GM21717 (cell line): ENCODE results near the gene HDAC4.

Source experiments
- ATAC-seq: cut with Tn5 transposase; IDR thresholded peaks from one replicate; pipeline ENCODE4 v1.9.1; 2021; ENCODE audit warnings: mild to moderate bottlenecking, moderate library complexity; ENCODE audit not compliant: unreplicated experiment

HDAC4 gene

GRCh38 chr2:239061121-239061666 is 339.6 kb downstream of the HDAC4 start:
- ATAC-seq: no peak

- ATAC-seq: no peak
Observed at GRCh38 chr2:239060676-239061075, 340.1 kb downstream of the HDAC4 start.

GRCh38 chr2:239059854-239060253 is 341.0 kb downstream of the HDAC4 start:
- no peak for ATAC-seq

- no peak for ATAC-seq
Observed at GRCh38 chr2:239058766-239059165, 342.1 kb downstream of the HDAC4 start.

- no peak for ATAC-seq
Observed at GRCh38 chr2:239057533-239057932, 343.3 kb downstream of the HDAC4 start.

GRCh38 chr2:239056611-239057010 is 344.2 kb downstream of the HDAC4 start:
- no peak for ATAC-seq

- no peak for ATAC-seq
Observed at GRCh38 chr2:239055756-239056493, 344.9 kb downstream of the HDAC4 start.

GRCh38 chr2:239054921-239055320 is 345.9 kb downstream of the HDAC4 start:
- ATAC-seq: no peak

GRCh38 chr2:239053801-239054503 is 346.9 kb downstream of the HDAC4 start:
- ATAC-seq: no peak

- no peak for ATAC-seq
Observed at GRCh38 chr2:239052798-239053665, 347.8 kb downstream of the HDAC4 start.

- no peak for ATAC-seq
Observed at GRCh38 chr2:239051891-239052445, 348.9 kb downstream of the HDAC4 start.

- ATAC-seq: no peak
Observed at GRCh38 chr2:239050252-239050649, 350.6 kb downstream of the HDAC4 start.

- ATAC-seq: no peak
Observed at GRCh38 chr2:239049421-239050251, 351.2 kb downstream of the HDAC4 start.

- ATAC-seq: no peak
Observed at GRCh38 chr2:239048736-239049135, 352.1 kb downstream of the HDAC4 start.

GRCh38 chr2:239047861-239048260 is 353.0 kb downstream of the HDAC4 start:
- ATAC-seq: no peak

GRCh38 chr2:239047420-239047819 is 353.4 kb downstream of the HDAC4 start:
- ATAC-seq: no peak

- no peak for ATAC-seq
Observed at GRCh38 chr2:239046822-239047221, 354.0 kb downstream of the HDAC4 start.

GRCh38 chr2:239044336-239044735 is 356.5 kb downstream of the HDAC4 start:
- no peak for ATAC-seq

GRCh38 chr2:239043326-239043725 is 357.5 kb downstream of the HDAC4 start:
- ATAC-seq: no peak
